B cell (primary cell): ENCODE results near the gene MST1. TPM values are rescaled to one million over a fixed set of nuclear protein-coding genes. Genes with fewer than 3 reads are reported as not detected.

ENCODE experiments used
- ATAC-seq: fragments of 200-7000 bp; cut with Tn5 transposase; one replicate; pipeline ENCODE4 v1.10.0; 2021; ENCODE audit warnings: low read depth, mild to moderate bottlenecking, moderate number of reproducible peaks, moderate library complexity
- CTCF ChIA-PET: fragments of 350-600 bp; sonication (Branson Sonifier 250); formaldehyde crosslinking; loops from one replicate; lab custom pipeline; 2021; ENCODE audit warnings: antibody characterized with exemption, inconsistent platforms; lab: Charles Lee
- POLR2A ChIA-PET: fragments of 350-600 bp; sonication (Branson Sonifier 250); formaldehyde crosslinking; loops from one replicate; lab custom pipeline; 2021; ENCODE audit warnings: antibody characterized with exemption; lab: Charles Lee
- DNase-seq: peaks from one replicate; pipeline ENCODE4 v3.0.0; 2013
- H2AFZ ChIP-seq: 2 replicates; pipeline ENCODE4 v1.6.1; 2012; ENCODE audit warnings: mild to moderate bottlenecking, low read depth, low read length; ENCODE audit not compliant: insufficient read depth, poor library complexity, severe bottlenecking
- H3K27ac ChIP-seq, 2 donors: 1 replicate in 1 of 2; 2 replicates in 1 of 2; pipeline ENCODE4 v1.5.1; 2012 to 2013; ENCODE audit warnings: low read length in 2 of 2, mild to moderate bottlenecking in 2 of 2, moderate library complexity in 1 of 2
- H3K27me3 ChIP-seq, 4 experiments: fragments of 200-600 bp in 1 of 4; sonication (generic) in 1 of 4; replicated peaks in 1 of 4; 1 replicate in 2 of 4; 2 replicates in 2 of 4; pipeline versions ENCODE4 v1.6.1 to v1.7.0; 2013 to 2016; ENCODE audit warnings: low read length in 3 of 4, mild to moderate bottlenecking in 2 of 4, mixed read lengths in 1 of 4, moderate library complexity in 1 of 4; ENCODE audit not compliant: insufficient read depth in 4 of 4, control insufficient read depth in 3 of 4; ENCODE audit errors: control extremely low read depth in 1 of 4
- H3K36me3 ChIP-seq, 2 experiments: replicated peaks in 1 of 2; 1 replicate in 1 of 2; 2 replicates in 1 of 2; pipeline versions ENCODE4 v1.6.1 to v1.7.1; 2013; ENCODE audit warnings: low read length in 1 of 2; ENCODE audit not compliant: insufficient read depth in 2 of 2, control insufficient read depth in 1 of 2; ENCODE audit errors: control extremely low read depth in 1 of 2, extremely low read depth in 1 of 2
- H3K4me1 ChIP-seq, 2 donors: fragments of 200-600 bp in 1 of 2; sonication (generic) in 1 of 2; 1 replicate in 1 of 2; 2 replicates in 1 of 2; pipeline versions ENCODE4 v1.5.1 to v1.6.1; 2013 to 2017; ENCODE audit warnings: low read length in 2 of 2; ENCODE audit not compliant: control insufficient read depth in 2 of 2, insufficient read depth in 2 of 2
- H3K4me2 ChIP-seq: replicated peaks from 2 replicates; pipeline ENCODE3; 2012; ENCODE audit warnings: mild to moderate bottlenecking, low read depth, low read length; ENCODE audit not compliant: poor library complexity, severe bottlenecking
- H3K4me3 ChIP-seq, 5 experiments: fragments of 200-600 bp in 1 of 5; sonication (generic) in 1 of 5; 1 replicate in 3 of 5; 2 replicates in 2 of 5; pipeline versions ENCODE4 v1.5.1 to v1.7.0; 2011 to 2016; ENCODE audit warnings: low read length in 4 of 5, mild to moderate bottlenecking in 4 of 5, low read depth in 2 of 5, control low read depth in 1 of 5, moderate library complexity in 1 of 5; ENCODE audit not compliant: insufficient read depth in 1 of 5; ENCODE audit errors: control extremely low read depth in 1 of 5, extremely low read depth in 1 of 5
- H3K79me2 ChIP-seq: fragments of 200-600 bp; sonication (generic); one replicate; pipeline ENCODE4 v1.6.0; 2016; ENCODE audit warnings: low read length; ENCODE audit not compliant: control insufficient read depth, insufficient read depth
- H3K9ac ChIP-seq: fragments of 200-600 bp; sonication (generic); 2 replicates; pipeline ENCODE4 v1.6.1; 2017; ENCODE audit warnings: mild to moderate bottlenecking, low read length, moderate library complexity
- H3K9me3 ChIP-seq, 3 donors: one replicate each; pipeline versions ENCODE4 v1.6.1 to v1.7.1; 2013; ENCODE audit warnings: low read length in 2 of 3; ENCODE audit not compliant: control insufficient read depth in 2 of 3, insufficient read depth in 1 of 3; ENCODE audit errors: control extremely low read depth in 1 of 3
- H4K20me1 ChIP-seq: 2 replicates; pipeline ENCODE4 v1.6.0; 2012; ENCODE audit warnings: mild to moderate bottlenecking, low read length; ENCODE audit not compliant: insufficient read depth, control insufficient read depth, poor library complexity, severe bottlenecking
- H3K27ac Mint-ChIP-seq: one replicate; pipeline ENCODE4 v1.8.0; 2021; ENCODE audit warnings: mixed read lengths
- H3K27me3 Mint-ChIP-seq: one replicate; pipeline ENCODE4 v1.8.0; 2021; ENCODE audit warnings: mixed read lengths
- H3K4me1 Mint-ChIP-seq: one replicate; pipeline ENCODE4 v1.8.0; 2021; ENCODE audit warnings: mixed read lengths
- H3K4me3 Mint-ChIP-seq: one replicate; pipeline ENCODE4 v1.8.0; 2021; ENCODE audit warnings: mixed read lengths
- H3K9me3 Mint-ChIP-seq: one replicate; pipeline ENCODE4 v1.8.0; 2022; ENCODE audit warnings: mixed read lengths; ENCODE audit not compliant: insufficient read depth
- EZH2 ChIP-seq: IDR thresholded peaks from 2 replicates; pipeline ENCODE4 v1.6.1; 2012; ENCODE audit warnings: borderline replicate concordance, low read depth, mild to moderate bottlenecking, moderate library complexity, low read length; ENCODE audit not compliant: insufficient read depth, poor library complexity, severe bottlenecking
- WGBS: methylation state at CpG from one replicate; pipeline ENCODE4 v1.1.5; 2013; ENCODE audit warnings: missing lambda C conversion rate; ENCODE audit not compliant: insufficient coverage; 5-methylcytosine and 5-hydroxymethylcytosine counted together
- intact Hi-C: fragments of 100-400 bp; cut with micrococcal nuclease; formaldehyde crosslinking; loops from one replicate; pipeline ENCODE4 v1.10.0; 2022
- polyA plus RNA-seq: library from polyadenylated mRNA; depleted of rRNA; stranded (reverse); fragments of >200 nt; gene quantifications from 2 replicates; pipeline ENCODE4 v1.2.3, GENCODE V29; 2012
- total RNA-seq, 2 donors: library from RNA; stranded (reverse); fragments of 120-200 nt in 1 of 2; gene quantifications; 1 replicate in 1 of 2; 2 replicates in 1 of 2; pipeline versions ENCODE4 v1.2.3 to v1.2.4, GENCODE V29; 2013 to 2022
- TF ChIP-seq, protein P1 (sequence below): fragments of 200-600 bp; IDR thresholded peaks from one replicate; pipeline ENCODE4 v1.8.0; 2022; ENCODE audit warnings: antibody characterized with exemption, mild to moderate bottlenecking

The MST1 gene
- total and polyA plus RNA-seq, 2 donors (not counting 1 experiment from before 2014, with no cell fraction given) = 14.5 to 26.4 TPM

DNA sequence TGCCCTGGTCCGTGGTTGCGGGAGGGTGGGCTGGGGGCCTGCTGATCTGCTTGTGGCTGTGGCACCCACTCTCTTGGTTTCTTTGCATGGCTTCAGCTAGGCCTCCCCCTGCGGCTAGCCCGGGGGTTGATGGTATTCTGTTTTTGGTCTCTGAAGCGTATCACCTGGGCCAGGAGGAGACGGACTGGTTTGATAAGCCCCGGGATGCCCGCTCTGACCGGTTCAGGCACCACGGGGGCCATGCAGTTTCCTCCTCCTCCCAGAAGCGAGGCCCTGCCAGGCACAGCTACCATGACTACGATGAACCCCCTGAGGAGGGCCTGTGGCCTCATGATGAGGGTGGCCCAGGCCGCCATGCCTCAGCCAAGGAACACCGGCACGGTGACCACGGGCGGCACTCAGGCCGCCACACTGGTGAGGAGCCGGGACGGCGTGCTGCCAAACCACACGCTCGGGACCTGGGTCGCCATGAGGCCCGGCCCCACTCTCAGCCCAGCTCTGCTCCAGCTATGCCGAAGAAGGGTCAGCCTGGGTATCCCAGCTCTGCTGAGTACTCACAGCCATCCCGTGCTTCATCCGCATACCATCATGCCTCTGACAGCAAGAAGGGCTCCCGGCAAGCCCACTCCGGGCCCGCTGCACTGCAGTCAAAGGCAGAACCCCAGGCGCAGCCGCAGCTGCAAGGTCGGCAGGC is 26.4 kb downstream of the MST1 start:
- no peaks in the 10 kb centered on the region for H3K79me2 ChIP-seq
- no peak overlapping the region for H2AFZ ChIP-seq
- no peaks in the 10 kb centered on the region for H3K4me1 Mint-ChIP-seq
- no peak overlapping the region for H3K4me3 ChIP-seq
- no peak overlapping the region for H3K4me2 ChIP-seq
- WGBS = 95% methylated on average over 34 of the region's 34 CpGs
- CTCF ChIA-PET = no interaction called here
- DNase-seq (no peak), ATAC-seq (no peak)
- no peaks in the 10 kb centered on the region for H3K4me1 ChIP-seq
- no peaks in the 10 kb centered on the region for H4K20me1 ChIP-seq
- H3K27me3 ChIP-seq = no peaks in the 10 kb centered on the region
- H3K4me3 Mint-ChIP-seq = no peak overlapping the region
- TF ChIP-seq, protein P1, sequence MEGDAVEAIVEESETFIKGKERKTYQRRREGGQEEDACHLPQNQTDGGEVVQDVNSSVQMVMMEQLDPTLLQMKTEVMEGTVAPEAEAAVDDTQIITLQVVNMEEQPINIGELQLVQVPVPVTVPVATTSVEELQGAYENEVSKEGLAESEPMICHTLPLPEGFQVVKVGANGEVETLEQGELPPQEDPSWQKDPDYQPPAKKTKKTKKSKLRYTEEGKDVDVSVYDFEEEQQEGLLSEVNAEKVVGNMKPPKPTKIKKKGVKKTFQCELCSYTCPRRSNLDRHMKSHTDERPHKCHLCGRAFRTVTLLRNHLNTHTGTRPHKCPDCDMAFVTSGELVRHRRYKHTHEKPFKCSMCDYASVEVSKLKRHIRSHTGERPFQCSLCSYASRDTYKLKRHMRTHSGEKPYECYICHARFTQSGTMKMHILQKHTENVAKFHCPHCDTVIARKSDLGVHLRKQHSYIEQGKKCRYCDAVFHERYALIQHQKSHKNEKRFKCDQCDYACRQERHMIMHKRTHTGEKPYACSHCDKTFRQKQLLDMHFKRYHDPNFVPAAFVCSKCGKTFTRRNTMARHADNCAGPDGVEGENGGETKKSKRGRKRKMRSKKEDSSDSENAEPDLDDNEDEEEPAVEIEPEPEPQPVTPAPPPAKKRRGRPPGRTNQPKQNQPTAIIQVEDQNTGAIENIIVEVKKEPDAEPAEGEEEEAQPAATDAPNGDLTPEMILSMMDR = no peak
- no peaks in the 10 kb centered on the region for H3K9me3 ChIP-seq
- H3K27ac ChIP-seq = no peak overlapping the region
- POLR2A ChIA-PET = no interaction called here
- intact Hi-C loops = no loop called here
- H3K36me3 ChIP-seq = no peaks in the 10 kb centered on the region
- peaks cover 5% of the 10 kb centered on the region for H3K27me3 Mint-ChIP-seq
- H3K9ac ChIP-seq = no peak overlapping the region
- H3K27ac Mint-ChIP-seq = no peak overlapping the region
- no peaks in the 10 kb centered on the region for H3K9me3 Mint-ChIP-seq

DNA sequence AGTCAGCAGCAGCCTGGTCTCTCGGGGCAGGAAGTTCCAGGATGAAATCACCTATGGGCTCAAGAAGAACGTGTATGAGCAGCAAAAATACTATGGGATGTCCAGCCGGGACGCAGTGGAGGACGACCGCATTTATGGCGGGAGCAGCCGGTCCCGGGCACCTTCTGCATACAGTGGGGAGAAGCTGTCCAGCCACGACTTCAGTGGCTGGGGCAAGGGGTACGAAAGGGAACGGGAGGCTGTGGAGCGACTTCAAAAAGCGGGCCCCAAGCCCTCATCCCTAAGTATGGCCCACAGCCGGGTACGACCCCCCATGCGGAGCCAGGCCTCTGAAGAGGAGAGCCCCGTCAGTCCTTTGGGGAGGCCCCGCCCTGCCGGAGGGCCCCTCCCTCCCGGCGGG is 27.3 kb downstream of the MST1 start:
- H3K4me3 Mint-ChIP-seq = no peak overlapping the region
- H3K27ac Mint-ChIP-seq = no peak overlapping the region
- Histone ChIP-seq H3K27me3 (peaks cover 0 to 1% (median 0%) of the 10 kb centered on the region in 4 experiments), H4K20me1 (no peaks in the 10 kb centered on the region), H3K9ac (no peak overlapping the region), H3K4me3 (no peak overlapping the region), H3K9me3 (no peaks in the 10 kb centered on the region), H3K27ac (no peak overlapping the region), H3K4me2 (no peak overlapping the region), H3K4me1 (no peaks in the 10 kb centered on the region), H2AFZ (no peak overlapping the region), H3K36me3 (no peaks in the 10 kb centered on the region), H3K79me2 (no peaks in the 10 kb centered on the region)
- POLR2A ChIA-PET = no interaction called here
- H3K4me1 Mint-ChIP-seq = no peaks in the 10 kb centered on the region
- CTCF ChIA-PET = no interaction called here
- H3K27me3 Mint-ChIP-seq = peaks cover 5% of the 10 kb centered on the region
- TF ChIP-seq EZH2 = no peak
- TF ChIP-seq, protein P1 = no peak
- intact Hi-C loops = no loop called here
- H3K9me3 Mint-ChIP-seq = no peaks in the 10 kb centered on the region
- WGBS = 95% methylated on average over 20 of the region's 22 CpGs
- DNase-seq = no peak
- no peak for ATAC-seq
